ENCODE data around the gene TTR.

The TTR gene

DNA sequence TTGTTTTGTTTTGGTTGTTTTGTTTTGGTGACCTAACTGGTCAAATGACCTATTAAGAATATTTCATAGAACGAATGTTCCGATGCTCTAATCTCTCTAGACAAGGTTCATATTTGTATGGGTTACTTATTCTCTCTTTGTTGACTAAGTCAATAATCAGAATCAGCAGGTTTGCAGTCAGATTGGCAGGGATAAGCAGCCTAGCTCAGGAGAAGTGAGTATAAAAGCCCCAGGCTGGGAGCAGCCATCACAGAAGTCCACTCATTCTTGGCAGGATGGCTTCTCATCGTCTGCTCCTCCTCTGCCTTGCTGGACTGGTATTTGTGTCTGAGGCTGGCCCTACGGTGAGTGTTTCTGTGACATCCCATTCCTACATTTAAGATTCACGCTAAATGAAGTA lies at the start of gene TTR:
TSS of gene TTR (plus strand) at position 250 of the 400 bp plus-strand sequence. CDS start at position 276, 26 bp downstream.
- DNase-seq (ENCODE audit: low spot score), result peak; percentile 8

DNA sequence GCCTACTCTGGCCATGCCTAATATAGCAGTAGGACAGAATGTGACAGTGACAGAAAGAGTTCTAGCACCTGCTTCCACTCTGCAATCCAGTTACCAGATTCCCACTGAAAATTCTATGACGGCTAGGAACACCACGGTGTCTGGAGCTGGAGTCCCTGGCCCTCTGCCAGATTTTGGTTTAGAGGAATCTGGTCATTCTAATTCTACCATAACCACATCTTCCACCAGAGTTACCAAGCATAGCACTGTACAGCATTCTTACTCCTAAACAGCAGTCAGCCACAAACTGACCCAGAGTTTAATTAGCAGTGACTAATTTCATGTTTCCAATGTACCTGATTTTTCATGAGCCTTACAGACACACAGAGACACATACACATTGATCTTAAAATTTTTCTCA lies 45.2 kb upstream of the TTR start:
- no peak for DNase-seq (ENCODE audit: low spot score)

DNA sequence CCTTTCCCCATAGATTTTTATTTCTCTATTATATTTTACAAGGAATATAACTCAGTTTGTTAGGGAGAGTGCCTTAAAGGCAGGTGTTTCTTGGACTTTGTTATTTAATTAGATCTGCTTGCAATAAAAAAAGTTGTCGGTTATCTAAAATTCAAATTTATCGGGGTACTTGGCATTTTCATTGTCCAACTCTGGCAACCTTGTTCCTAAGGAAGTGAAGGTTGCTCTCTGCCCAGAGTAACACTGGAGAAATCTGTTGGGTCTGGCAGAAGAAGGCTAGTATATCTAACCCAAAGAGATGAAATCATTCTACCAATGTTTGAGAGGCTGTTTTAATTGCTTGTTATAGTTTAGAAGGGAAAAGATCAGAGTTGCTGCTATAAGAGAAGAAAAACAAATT lies 42.8 kb upstream of the TTR start:
- DNase-seq (ENCODE audit: low spot score), result no peak

DNA sequence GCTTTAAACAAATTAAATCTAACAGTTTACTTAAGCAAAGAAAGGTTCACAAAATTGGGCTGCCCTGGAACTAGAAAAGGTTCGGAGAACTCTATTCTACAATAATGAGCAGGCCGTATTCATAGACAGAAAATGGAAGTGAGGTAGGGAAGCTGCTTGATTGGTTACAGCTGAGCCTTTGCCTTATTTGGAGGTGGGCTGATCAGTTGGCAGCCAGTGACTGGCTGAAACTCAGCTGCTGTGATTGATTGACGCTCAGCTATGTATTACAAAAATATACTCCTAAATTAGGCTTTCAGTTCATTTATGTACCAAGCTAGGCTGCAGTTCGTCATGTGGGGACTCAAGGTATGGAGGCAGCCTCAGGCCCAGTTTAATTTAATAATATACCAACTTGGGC lies 42.3 kb upstream of the TTR start:
- no peak for DNase-seq (ENCODE audit: low spot score)

DNA sequence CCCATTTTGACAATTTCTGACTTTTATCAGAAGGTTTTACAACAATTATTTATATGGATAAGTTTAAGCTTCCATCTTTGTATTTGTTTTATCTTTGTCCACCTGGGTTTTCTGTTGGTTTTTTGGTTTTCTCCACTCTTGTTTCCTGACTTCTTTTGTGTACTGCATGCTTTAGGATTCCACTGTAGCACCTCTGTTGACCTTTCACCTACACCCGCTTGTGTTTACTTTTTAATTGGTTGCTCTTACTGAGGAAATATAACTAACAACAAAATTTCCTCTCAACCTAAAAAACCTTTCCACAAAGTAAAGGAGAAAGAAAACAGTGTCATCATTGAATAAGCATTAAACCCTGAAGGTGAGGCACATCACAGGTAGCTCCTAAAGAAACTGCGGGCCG lies 39.8 kb upstream of the TTR start:
- DNase-seq (ENCODE audit: low spot score), result no peak

DNA sequence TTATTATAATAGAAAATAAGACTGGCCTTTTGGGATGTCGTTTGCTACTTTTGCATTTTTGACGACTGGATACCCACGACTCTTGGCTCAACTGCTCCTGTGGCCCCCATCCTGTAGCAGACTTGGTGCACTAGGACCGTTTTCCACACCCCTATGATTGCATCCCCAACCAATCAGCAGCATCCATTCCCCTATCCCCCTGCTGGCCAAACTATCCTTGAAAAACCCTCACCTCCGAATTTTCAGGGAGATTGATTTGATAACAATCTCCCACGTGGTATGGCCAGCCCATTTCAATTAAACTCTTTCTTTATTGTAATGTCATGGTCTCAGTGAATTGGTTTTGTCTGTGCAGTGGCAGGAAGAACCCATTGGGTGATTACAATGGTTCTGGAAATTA lies 37.9 kb upstream of the TTR start:
- no peak for DNase-seq (ENCODE audit: low spot score)

DNA sequence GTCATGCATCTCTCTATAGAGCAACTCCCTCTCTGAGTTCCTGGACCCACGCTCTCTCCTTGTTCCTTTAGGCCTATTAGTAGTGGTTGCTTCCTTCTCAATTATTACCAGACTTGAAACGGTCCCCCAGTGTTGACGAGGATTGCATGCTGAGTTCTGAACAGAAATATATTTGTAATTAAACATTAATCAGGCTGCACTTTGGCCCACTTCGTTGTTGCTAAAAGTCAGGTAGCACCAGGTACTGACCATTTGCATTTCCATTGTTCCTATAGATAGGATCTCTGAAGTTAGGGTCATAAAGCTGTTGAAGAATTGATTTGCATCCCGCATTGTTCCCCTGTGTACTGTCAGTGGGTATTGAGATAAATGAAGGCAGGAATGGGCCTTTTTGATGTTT lies 36.9 kb upstream of the TTR start:
- no peak for DNase-seq (ENCODE audit: low spot score)

DNA sequence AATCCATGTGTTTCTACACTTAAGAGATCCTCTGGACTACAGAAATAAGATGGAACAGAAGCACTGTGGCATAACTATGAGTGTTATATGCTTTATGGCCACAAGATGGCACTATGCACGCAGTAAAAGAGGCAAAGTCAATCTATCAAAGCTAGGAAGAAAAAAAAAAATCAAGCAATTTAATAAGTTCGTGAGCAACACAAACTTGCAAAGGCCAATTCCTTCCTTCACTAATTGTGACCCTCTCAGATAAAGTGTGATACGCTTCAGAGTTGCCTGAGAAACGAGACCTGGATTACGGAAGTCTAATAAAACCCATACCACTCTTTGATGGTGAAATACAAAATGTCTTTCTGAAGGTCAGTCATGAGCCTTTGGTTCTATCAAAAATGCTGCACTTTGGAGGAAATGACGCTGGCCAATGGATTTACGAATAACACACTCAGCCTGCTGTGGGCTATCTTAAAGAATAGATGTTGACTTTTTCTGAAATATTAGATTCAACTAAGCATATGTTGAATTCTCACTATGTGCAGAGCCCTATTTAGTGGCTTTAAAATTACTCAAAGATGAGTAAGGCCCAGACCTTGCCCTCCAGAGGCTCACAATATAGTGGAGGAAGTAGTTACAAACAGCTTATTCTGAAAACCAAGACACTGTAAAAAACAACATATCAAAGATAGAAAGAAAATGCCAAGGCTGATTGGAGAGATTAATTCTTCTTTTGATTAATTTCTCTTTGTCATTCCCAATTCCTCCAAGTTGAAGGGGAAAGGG lies 35.5 kb upstream of the TTR start:
- DNase-seq (ENCODE audit: low spot score), result no peak

DNA sequence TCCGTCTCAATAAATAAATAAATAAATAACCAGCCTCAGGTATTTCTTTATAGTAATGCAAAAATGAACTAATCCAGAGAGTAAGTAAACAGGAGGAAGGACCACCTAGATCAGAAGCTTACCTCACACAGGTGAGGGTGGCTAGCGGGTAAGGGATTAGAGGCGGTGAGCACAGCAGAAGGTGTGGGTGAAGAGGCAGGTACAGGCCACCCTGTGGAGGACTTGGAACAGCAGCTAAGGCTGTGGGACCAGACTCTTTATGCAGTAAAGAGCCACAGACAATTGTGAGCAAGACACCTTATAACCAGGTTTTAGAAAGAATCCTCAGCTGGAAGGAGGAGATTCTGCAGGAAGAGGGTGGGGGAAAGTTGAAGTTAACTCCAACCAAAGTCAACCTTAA lies 34.2 kb upstream of the TTR start:
- no peak for DNase-seq (ENCODE audit: low spot score)

DNA sequence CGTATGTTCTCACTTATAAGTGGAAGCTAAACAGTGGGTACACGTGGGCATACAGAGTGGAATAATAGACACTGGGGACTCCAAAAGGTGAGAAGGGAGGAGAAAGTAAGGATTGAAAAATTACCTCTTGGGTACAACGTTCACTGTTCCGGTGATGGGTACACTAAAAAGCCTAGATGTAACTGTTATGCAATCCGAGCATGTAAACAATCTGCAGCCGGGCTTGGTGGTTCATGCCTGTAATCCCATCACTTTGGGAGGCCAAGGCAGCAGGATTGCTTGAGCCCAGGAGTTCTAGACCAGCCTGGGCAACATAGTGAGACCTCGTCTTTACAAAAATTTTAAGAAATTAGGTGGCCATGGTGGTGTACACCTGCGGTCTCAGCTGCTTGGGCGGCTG lies 33.1 kb upstream of the TTR start:
- DNase-seq (ENCODE audit: low spot score), result no peak

DNA sequence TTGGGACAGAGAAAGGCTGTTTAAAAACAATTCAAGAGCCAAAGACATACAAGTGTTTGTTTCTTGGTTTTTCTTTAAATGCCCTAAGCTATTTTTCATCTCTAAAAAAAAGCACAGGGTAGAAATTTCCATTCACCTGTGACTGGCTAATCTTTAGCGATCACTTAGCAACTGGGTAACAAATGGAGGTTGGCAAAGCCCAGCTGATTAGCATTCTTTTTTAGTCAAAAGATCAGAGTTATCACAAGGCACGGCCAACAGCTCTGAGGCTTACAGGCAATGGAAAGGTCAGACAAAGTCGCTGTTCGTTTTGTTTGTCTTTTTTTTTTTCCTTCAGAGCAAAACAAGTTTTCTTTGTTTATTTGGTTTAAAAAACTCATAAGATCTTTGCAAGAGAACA lies 29.0 kb upstream of the TTR start:
- no peak for DNase-seq (ENCODE audit: low spot score)

DNA sequence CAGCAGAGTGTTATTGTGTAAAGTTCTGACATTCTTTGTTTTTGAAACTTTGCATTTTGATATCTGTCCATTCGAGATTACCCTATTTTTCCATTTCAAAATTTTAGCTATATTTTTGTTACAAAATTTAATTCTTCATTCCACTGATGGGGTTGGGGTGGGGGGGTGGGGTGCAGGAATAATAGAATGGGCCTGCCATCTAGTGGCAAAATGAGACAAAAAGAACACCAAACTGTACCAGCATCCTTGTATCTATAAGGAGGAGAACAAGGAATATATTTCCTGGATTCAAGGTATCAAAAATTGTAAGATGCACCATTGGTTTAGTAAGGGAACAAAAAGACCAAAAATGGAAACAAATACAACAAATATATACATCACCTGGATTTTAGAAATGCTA lies 27.9 kb upstream of the TTR start:
- no peak for DNase-seq (ENCODE audit: low spot score)

DNA sequence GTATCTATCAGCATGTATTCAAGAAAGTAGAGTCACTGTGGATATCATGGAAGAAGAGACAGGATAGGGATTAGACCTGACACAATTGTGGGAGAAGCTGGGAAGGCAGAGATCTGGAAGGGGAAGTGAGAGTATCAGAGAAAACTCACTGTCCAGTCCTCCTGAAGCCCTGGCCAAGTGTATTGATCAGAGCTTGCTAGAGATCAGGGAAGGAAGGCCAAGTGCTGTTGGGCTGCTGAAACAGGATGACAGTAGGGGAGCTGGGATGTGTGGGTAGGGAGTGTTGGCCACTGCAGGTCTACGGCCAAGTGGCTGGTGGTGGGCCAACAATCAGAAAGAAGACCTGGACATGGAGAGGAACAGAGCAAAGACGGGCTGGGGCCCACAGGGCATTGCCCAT lies 26.3 kb upstream of the TTR start:
- no peak for DNase-seq (ENCODE audit: low spot score)

DNA sequence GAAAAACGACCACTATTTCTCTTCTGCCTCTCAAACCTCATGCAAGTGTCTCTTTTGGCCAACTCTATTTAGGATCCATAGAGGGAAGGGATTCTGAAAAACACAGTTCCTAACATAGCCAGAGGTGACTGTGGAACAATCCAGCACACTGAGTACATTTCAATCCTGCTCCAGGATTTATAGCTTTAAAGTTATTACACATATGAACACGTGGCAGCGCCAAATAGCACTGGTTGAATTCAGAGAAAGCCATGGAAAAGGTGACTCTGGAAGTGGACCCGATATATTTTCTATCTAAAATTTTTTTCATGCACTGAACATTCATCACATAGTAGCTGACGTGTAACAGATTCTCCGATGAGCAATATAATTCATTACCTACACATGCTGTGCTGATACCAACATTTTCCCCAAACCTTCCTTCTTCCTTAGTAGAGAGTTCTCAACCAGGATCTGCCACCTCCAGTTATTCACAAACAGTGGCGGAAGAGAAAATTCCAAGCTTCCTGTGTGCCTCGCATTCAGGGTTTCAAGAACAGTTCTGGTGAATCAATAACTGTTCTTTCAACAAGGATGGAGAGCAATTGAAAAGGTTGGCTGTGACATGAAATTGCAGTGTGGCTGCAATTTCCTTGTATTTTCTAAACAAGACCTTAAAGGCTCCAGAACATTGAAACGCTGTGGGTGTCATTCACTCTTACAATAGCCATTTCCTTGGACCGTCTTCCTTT lies 25.7 kb upstream of the TTR start:
- DNase-seq (ENCODE audit: low spot score), result no peak

DNA sequence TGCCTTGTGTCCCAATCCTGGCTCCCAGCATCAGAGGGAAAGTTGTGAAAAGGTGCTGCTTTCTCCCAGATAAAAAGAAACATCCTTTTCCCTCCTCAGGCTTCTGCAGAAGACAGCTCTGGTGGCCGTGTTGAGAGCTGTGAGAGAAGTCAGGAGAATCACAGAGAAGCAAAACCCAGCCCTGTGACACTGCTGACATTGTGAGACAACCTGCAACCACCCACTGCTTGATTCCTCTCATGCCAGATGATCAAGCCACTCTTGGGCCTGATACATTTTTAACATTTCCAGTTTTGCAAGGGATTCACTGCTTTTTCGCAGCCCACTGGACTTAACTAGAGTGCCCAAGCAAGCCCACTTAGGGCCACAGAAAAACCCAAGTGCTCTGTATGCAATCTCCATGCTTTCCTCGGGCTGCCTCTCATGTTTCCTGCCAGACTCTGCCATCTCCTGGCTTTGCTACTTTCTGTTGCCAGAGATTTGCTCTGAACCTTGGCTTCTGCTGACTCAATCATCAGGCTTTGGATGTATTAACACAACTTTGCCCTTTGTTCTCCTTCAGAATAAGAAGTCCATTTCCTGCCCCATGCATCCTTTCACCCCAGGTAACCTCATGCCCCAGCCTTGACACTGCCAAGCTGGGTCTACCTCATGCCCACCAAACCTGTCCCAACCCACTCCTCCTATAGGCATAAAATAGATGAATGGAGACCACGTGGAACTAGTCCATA lies 24.9 kb upstream of the TTR start:
- no peak for DNase-seq (ENCODE audit: low spot score)

DNA sequence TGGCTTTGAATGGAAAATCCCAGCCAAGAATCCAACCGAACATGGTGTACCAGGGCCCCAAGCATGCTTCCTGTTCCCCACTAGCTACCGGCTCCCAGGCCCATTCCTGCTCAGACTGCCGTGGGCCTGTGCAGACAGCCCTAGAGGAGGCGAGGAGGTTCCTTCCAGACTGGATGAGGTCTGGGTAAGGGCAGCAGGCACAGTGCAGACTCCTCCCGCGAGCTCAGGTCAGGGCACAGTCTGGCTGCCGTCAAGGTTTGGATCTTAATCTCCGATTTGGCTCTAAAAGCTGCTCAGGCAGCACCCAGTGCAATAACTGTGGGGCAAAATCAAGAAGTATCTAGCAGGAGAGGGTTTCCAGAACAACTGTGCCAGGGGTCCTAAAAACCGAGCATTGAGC lies 19.3 kb upstream of the TTR start:
- DNase-seq (ENCODE audit: low spot score), result no peak

DNA sequence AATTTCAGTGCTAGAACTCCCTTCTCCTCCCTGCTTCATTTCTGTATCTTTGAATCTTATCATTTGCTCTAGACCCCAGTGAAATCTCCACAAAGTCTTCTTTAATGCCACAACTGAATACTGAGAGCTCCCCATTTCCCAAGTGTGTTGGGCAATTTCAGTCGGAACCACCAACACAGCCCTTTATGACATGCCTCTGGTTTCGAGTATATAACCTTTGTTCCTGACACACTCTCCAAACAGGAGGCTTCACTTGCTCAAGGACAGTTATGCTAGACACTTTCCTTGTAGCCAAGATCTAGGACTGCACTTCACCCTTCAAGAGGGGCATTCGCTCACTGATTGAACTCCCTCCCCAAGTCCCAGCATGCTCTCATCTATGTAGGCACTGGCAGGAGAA lies 18.6 kb upstream of the TTR start:
- DNase-seq (ENCODE audit: low spot score), result no peak

DNA sequence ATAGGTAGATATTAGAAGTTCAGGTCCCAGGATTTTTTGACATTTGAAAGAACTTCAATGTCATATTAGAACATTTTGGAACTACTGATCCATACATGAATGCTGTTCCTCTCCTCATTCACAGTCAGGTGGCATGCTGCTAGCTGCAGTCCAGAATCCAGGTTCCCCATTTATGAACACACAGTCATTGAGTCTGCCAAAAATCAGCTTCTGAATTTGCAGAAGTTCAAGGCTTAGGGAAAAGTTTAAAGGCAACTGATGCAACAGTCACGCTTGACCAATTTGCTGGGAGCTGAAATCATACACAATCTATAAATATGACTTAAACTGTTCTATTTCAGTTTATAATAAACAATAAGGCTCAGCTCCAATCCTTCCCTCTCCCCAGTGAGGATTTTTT lies 17.3 kb upstream of the TTR start:
- DNase-seq (ENCODE audit: low spot score), result no peak

DNA sequence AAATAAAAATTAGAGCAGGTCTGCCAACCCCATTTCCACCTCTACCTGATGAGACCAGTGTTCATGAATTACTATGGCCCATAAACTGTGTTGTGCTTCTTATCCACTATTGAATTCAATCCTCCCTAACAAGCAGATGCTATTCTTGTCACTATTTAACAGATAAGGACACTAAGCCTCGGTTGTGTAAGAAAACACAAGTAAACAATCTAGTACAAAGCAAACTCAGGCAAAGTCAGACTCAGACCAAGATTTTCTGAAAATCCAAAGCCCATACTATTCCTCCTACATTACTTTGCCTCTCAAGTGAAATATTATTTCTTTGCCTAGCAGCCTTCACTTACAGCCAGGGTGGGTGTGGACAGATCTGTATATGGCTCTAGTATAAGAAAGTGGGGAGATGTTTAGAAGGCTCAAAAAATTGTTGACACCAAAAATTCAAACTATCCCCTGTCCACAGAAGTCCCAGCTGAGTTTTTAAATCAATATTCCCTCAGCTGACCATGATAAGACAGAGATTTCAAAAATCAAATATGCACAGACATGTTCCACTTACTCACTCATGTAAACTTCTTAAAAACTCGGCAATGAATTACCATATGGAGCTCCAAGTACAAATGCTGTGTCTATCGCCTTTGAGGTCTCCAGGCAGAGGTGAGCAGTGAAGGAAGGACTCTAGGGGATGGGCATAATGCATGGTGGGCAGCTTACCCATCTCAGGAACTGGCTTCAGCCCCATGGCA lies 16.0 kb upstream of the TTR start:
- no peak for DNase-seq (ENCODE audit: low spot score)

DNA sequence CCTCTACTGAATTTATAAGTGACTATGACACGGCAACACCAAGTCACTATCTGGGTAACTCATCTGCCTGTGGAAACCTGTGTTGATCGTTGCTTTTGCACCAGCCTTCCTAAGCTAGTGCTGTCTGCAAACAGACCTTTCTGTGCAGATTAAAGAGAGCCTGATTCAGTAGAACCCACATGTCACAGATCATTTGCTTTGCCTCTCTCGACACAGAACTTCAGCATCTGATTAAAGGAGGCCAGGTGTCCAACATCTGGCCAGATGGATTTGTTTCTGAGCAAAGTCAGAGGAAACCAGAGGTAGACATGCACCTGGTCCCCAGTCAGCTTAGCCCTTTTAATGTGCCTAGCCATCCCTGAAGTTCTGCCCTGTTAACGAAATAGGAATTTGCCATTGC lies 15.0 kb upstream of the TTR start:
- DNase-seq (ENCODE audit: low spot score), result no peak

DNA sequence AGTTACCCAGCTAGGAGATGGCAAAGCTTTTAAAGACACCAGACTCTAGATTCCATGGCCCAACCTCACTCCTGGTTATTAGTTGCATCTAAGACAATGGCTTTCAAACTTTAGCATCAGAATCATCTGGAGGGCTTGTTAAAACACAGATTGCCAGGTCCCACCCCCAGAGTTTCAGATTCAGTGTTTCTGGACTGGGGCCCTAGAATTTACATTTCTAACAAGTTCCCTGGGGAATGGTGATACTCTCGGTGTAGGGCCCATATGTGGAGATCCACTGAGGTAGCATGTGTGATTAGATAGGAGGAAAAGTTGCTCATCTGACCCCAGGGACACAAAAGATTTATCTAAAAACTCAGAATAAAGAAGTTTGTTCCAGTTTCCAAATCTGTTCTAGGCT lies 14.5 kb upstream of the TTR start:
- no peak for DNase-seq (ENCODE audit: low spot score)

DNA sequence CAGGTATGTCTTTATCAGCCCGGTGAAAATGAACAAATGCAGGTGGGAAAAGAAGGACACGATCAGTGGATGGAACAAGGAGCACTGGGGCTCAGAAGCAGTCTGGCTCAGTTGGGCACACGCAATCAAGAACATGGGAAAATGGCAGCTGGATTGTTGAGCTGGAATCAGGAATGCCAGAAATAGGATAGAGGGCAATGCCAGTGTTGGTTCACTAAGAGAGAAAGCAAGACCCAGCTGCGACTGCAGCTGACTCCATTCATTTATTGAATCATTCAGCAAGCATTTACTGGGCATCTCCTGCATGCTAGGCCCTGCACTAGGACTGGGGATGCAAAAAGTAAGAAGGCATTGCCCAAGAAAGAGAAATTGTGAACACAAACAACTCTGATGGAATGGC lies 13.6 kb upstream of the TTR start:
- DNase-seq (ENCODE audit: low spot score), result no peak

DNA sequence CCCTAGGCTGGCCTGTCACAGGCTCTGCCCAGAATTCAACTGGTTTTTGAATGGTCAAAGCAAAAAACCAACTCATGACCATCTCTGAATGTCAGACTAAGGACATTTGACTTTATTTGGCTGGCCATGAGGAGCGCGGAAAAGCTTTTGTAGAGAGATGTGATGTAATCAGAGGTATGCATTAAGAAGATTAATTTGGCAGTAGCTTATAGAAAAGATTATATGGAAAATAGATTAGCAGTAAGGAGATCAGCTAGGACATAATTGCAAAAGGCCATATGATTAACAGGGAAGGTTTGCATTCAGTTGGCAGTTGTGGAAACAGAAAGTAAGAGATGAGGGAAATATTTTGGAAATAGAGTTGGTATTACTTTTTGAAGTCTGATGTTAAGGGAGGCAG lies 12.3 kb upstream of the TTR start:
- no peak for DNase-seq (ENCODE audit: low spot score)
